NCI-H1436 (cell line): ENCODE measurements around the gene CNTN2.

Experiments
- DNase-seq: peaks from one replicate; lab custom pipeline; 2025; lab: John Stamatoyannopoulos, UW

CNTN2 gene

DNA sequence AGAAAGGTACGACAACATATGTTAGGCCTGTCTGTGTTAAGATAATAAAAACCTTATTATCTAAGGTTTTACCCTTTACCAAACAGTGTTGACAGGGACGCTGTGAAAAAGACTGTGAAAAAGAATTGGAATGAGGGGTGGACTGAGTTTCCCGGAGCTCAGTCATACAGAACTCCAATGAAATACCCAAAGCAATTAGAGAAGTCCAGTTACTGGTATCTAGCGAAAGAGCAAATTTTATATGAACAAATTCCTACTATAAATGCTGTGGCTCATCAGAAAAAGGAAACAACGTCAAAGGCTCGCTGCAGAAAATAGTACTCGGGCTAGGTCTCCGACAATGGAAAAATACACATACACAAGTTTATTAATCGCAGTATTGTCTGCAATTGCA, 79.5 kb downstream of the CNTN2 start:
- DNase-seq = no peak

DNA sequence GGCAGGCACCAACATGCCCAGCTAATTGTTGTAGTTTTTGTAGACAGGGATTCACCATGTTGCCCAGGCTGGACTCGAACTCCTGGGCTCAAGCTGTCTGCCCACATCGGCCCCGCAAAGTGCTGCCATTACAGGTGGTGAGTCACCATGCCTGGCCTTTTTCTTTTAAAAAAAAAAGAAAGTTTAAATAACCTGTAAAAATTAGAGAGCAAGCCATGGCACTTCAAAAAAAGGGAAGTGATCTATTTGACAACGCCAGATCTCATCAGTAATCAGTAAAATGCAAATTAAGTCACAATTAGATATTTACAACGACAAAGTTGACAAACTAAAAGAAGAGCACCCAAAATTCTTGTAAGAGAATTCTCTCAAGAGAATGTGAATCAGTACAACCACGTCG, 81.7 kb downstream of the CNTN2 start:
- DNase-seq = no peak

DNA sequence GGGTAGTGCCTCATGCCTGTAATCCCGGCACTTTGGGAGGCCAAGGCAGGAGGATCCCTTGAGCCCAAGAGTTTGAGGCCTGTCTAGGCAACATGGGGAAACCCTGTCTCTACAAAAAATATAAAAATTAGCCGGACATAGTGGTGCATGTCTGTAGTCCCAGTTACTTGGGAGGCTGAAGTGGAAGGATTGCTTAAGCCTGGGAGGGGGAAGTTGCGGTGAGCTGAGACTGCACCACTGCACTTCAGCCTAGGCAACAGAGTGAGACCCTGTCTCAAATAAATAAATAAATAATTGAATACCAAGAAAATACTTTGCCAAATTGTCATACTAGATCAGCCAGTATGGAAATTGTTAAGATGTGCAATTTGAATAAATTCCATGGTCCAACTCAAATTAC, 84.6 kb downstream of the CNTN2 start:
- no peak for DNase-seq
